Stimulated activated CD4-positive, alpha-beta T cell treated with anti-CD3 and anti-CD28 coated beads, Interleukin-4, amount 100 ng/mL, for 1 hour (primary cell): Measurements from ENCODE around the gene CHST3.

Experiments
- DNase-seq: peaks from one replicate; pipeline ENCODE4 v3.0.0-alpha.2; 2020

CHST3 gene

DNA sequence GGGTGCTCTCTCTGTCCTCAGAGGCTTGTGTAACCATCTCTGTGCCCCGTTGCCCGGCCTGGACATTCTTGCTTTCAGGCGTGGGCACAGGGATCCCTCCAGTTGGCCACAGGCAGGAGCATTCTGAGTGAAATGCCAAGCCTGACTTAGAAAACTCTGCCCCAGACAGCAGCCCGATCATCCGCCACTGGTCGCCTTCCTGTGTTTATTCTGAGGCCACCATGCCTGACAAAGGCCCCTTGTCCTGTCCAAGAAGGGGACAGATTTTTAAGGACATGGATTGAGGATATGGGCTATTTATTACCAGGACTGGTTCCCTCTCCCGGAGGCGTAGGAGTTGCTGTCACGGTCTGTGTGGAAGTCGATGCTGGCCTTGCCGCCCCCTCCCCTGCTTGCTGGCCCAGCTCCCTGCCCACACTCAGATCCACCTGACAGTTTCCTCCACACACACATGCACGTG lies 69.9 kb downstream of the CHST3 start:
- DNase-seq: no peak

DNA sequence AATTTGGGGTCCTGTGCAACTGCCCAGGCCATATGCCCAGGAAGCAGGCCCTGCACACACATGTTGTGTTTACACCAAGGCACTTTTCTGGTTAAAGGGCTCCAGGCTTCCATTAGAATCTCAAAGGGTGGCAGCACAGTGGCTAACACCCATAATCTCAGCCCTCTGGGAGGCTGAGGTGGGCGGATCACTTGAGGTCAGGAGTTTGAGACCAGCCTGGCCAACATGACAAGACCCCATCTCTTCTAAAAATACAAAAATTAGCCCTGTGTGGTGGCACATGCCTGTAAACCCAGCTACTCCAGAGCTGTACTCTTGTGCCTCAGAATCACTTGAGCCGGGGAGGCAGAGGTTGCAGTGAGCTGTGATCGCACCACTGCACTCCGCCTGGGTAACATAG lies 70.6 kb downstream of the CHST3 start:
- no peak for DNase-seq

DNA sequence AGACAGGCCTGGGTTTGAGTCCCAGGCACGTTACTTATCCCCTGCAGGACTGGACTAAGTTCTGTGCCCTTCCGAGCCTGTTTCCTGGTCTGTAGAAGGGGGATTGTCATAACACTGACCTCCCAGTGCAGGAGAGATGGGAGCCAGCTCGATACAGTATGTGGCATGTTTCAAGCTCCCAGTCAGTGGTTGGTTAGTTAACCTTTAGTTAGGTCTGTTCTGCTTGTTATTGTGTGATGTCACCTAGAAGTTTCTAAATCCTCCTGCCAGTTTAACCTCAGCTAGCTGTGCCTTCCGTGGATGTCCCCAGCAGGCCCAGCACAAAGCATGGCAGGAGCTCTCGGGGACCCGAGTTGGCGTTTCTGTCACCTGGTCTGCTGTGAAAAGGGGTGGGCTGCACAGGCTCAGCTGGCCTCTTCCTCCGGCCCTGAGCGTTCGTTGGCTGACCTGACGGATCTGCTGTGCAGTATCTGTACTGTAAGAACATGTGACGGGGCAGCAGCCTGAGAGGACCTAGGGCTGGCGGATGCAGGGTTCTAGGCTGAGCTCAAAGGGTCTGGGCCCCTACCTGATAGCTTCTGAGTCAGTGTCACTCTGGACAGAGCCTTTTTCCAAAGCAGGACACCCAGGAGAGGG lies 71.2 kb downstream of the CHST3 start:
- DNase-seq: no peak

DNA sequence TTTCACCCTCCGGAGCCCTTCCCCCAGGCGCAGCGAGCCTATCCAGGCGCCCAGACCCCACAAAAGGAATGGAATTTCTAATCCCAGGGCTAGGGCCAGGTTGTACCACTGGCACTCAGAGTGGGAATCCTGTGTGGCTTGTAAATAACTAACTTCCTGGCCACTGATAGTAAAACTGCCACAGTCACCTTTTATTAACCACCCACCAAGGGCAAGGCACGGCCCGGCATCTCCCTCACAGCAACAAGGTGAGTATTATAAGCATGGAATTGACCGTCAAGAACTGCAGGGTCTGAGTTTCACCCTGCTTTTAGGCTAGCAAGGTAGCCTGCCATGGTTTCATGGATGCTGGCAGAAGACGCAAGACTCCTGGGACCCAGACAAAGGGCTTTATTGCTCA lies 73.1 kb downstream of the CHST3 start:
- no peak for DNase-seq

DNA sequence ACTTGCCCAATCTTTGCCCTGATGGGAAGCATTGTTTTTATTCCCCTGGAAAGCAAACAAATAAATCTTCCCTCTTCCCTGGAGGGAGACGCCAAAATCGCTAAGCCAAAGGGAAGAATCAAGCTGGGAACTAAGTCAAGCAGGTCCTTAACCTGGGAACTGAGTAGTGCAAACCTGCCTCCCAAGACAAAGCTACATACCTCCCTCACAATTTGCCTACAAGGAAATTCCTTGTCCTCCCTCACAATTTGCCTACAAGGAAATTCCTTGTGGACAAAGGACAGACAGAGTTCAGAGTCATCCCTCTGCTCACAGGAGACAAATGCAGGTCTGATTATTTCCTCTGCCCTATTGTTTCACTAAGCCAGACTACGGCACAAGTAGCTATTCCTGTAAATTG lies 73.6 kb downstream of the CHST3 start:
- no peak for DNase-seq

DNA sequence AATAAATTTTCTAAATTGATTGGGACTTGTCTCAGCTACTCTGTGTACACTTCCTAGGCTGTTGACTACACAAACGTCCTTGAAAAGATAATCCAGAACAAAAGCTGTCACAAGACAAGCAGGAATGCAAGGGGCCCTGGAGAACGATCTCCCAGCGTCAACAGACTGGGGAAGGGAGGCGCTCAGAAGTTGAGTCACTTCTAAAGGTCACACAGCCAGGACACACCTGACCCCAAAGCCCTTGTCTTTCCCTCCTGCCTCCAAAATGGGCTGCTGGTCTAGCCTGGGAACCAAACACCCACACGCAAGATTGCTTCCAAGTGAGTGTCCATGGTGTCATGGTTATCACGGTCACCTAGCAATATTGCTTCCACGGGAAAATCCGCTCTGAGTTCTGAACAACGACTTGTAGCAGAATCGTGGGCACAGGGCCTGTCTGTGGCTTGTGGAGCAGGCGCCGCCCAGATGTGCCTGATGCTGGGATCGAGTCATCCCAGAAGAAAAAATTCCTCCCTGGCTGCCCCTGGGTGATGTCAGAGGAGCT lies 74.3 kb downstream of the CHST3 start:
- DNase-seq: no peak

DNA sequence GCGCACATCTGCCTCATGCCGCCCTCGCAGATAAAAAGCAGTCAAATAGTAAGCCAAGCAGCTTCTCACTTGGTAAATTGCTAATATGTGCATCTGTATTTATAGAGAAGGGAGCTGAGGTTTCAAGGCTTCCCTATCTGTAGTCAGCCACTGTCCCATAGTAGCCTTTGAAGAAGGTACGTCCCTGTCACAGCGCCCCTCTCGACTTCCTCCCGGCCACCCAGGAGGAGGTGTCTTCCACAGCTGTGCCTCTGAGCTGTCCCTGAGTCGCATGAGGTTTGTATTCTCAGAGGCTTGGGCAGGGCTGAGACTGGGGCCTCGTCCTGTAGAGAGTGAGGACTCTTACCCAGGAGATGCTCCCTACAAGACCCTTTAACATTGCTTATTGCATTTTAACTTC lies 75.2 kb downstream of the CHST3 start:
- DNase-seq: no peak

DNA sequence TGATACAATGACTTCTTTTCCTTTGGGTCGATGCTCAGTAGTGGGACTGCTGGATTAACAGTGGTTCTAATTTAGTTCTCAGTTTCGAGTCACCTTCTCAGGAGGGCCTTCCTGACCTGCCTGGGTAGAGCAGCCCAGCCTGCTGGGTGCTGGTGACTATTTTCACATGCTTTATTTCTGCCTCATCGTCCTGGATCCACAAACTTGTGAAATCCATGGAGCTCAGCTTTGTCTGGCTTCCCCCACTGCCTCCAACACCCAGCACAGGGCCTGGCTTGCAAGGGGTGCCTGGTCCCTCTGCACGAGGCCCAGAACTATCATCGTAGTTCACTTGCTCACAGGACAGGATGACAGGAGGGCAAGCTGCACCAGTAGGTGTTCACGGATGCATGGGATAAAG lies 77.3 kb downstream of the CHST3 start:
- no peak for DNase-seq

DNA sequence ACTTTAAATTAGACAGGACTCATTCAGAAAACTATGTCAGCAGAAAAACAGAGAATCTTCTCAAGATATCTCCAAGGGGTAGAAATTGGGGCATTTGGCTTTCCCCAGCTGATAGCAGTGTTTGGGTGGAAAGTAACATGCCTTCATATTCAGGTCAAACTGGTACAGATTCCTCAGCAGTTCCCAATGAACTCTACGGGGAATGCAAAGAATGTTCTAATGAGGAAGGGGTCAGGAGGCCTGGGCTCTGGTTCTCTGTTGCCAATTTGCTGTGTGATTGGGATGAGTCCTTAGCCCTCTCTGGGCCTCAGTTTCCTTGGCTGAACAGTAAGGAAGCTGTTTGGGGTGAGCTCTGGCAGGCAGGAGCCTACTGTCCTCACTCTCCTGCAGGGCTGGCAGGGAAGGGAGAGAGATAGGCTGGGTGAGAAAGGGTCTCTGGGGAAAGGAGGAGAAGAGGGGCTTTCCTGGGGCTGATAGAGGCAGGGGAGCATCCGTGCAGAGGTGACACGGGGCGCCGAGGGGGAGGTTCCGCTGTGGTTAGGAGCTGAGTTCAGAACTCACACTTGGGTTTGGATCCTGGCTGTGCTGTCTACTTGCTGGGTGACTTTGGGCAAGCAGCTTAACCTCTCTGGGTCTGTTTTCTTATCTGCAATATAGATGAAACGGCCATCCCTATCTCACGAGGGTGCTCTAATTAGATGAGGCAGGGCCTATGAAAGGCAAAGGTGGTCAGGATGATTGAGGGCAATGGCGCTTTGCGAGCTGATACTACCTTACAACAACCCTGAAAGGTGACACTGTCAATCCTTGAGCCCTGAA lies 79.0 kb downstream of the CHST3 start:
- DNase-seq: no peak

DNA sequence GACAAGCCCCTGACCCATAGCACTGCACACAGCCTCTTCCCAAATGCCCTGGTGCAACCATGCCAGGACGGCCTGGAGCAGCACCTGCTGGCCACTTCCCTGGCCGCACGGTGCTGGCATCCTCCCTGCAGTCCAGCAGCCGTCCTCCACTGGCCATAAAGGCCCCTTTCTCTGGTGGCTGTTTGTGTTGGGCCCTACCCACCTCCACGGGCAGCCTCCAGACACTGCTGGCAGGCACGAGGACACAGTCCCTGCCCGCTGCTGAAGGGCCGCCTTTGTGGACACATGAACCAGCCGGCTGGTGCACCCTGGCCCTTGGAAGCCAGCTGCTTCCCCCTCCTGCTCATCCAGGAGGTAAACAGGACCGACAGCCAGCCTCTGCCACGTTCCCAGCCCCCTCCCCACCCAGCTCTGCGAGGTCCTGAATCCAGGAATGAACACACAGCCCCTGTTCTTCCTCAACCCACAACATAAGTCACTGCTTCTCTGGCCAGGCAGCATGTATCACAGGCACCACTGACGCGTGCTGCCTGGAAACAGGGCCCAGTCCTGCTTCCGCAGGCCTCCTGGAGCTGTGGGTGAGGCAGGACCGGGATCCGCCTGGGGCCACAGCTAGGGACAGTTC lies 80.3 kb downstream of the CHST3 start:
- DNase-seq: no peak

DNA sequence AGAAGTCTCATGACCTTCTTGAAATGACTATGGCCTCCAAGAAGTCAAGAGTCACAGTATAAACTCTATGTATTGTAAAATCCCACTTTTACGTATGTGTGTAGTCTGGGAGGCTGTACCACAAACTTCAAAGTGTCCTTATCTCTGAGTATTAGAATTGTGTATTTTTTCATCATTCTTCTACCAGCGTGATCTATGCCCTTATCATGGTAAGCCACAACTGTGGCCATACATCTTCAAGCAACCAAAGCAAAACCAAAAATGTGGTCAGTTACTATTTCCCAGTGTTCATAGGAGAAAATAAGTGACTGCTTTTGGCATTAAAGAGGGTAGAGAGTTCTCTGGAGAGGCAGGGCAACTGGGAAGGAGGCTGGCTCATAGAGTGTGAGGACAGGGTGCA lies 81.4 kb downstream of the CHST3 start:
- no peak for DNase-seq

DNA sequence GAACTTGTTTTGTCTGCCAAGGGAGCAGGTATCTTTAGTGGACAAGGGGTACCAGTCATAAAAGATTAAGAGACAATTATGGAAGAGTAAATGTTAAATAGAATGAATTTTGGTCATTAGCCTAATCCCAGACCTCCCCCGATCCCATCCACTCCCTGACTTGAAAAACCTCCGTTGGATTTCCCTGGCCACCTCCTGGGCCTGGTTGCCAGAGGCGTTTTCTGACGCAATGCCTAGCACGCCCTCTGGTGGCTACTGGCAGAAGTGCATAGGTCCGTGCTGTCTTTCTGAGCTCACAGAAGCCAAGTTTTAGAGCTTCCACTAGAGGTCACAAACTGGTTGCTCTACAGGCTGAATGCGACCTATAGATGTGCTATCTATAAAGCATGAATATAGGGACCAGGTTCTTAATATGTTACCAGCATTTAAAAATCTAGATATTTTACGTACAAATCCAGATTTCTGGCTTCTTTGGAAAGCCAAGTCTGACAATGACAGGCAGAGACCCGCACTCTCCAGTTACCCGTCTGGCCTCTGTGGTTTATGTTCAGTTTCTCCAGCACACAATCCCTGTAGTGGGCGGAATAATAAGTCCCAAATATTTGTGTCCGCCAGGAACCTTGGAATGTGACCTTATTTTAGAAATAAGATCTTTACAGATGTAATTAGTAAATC lies 84.4 kb downstream of the CHST3 start:
- DNase-seq: peak; percentile 89

DNA sequence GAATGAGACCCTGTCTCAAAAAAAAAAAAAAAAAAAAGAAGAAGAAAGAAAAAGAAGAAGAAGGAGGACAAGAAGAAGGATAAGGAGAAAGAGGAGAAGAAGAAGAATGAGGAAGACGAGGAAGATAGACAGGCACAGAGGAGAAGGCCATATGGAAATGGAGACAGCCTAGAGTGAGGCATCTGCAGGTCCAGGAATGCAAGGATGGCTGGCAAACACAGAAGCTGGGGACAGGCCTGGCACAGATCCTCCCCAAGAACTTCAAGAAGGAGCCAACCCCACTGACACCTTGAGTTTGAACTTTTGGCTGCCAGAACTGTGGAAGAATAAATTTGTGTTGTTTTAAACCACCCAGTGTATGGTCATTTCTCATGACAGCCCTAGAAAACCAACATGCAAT lies 85.3 kb downstream of the CHST3 start:
- no peak for DNase-seq

DNA sequence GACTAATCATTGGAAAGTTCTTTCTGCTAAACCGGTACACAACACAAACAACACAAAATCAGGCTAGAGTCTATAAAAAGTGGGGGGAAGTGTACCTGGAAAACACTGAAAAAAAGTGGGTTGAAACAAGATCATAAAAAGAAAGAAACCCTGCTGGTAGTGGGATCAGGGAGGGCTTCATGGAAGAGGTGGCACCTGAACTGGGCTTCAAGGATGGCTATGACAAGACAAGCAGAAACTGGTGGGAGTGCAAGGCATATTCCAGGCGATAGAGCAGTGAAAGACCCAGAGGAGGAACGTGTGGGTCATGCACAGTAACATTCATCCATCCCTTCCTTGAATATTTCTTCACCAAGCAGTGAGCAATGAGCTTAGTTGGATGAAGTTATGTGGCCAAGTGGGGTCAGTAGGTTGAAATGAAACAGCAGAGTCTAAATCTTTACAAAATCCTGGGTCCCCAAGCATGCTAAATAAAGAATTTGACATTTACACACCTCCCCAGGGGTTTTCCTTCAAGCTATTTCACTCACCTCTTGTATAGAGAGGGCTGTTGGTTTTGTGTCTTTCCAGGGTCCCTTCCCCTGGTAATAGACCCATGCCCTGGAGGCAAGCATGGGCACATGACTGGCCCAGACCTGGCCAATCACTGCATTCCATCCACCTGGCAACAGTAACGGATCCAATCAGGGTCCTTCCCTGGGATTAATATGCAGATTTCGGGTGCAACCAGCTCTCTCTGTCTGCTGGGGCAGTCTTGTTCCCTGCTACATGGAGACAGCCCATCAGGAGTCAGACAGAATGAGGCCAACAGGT lies 86.0 kb downstream of the CHST3 start:
- no peak for DNase-seq

DNA sequence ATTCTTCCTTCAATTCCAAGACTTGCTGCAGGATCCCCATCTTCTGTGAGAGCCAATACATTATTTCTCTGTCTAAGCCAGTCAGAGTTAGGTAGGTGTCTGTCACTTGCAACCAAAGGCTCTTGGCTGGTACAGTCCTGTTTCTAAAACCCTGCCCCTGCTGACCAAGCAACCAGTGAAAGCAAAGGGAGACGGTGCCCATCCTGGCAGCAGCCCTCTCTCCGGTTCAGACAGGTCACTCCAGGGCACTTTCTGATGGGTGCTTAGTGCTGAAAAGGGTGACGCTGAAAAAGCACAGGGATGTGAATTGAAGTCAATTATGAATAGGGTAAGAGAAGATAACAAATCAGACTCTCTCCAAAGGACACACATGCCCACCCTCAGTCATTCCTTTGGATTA lies 86.7 kb downstream of the CHST3 start:
- DNase-seq: no peak

DNA sequence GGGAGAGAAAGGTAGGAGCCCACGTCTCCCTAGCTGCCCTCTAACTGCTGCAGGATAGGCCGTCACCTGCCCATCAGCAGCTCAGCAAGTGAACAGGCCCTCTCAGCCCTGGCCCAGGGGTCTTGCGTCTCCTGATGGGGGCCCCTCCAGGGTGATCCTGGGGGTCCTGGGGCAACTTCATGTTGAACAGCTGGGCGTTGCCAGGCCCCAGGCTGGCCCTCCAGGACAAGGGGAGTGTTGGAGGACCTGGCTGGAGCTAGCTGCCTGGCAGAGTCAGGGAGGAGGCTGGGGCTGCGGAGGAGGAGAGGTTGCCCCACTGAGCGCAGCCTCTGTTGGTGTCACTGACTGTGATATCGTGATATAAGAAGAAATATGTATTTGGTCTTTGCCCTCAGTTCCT lies 89.5 kb downstream of the CHST3 start:
- DNase-seq: no peak

DNA sequence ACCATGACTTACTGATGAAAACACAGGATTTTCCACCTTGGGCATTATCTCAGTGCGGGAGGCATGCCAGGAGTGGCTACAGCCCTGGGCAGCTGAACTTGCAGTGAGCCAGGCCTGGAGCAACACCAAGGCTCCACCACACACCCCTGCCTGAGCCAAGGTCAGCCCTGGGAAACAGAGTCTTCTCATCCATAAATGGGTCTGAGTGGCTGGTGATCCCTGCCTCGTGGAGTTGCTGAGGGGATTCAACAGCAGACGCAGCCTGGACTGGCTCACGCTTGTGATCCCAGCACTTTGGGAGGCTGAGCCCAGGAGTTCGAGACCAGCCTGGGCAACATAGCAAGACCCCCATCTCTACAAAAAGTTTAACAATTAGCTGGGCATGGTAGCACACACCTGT lies 91.9 kb downstream of the CHST3 start:
- DNase-seq: no peak

DNA sequence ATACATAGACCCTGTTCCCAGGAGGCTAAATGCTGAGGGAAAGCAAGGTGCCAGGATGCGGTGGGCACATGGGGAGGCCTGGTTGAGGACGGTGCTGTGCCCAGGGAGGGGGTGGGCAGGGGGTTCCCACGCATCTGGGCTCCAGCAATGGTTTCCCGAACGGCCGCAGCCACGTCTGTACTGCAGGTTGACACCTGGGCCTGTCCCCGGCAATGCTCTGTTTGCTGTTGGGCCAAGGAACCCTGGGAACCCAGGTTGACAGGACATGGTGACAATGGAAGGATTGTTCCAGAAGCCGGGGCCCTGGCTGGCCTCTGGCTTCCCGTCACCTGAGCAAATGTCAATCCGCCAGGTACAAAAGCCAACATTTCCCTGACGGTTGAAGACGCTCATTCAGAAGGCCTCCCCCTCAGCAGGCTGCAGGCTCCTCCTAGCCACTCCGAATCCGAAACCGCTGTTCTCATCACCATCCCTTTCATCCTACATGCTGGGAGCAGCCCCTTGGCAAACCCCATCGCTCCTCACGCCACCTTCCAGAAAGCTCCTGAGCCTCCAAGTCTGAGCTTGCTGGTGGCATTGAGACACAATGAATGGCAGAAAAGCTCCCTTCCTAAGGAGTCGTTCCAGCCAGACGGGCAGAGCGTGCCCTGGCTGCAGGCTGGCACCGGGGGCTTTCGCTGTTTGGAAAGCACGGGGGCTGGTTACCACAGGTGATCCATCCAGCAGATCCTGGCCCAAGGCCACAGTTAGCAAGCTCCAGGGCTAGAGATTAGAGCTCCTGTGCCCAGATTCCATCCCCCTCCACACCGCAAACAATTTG lies 92.9 kb downstream of the CHST3 start:
- no peak for DNase-seq

DNA sequence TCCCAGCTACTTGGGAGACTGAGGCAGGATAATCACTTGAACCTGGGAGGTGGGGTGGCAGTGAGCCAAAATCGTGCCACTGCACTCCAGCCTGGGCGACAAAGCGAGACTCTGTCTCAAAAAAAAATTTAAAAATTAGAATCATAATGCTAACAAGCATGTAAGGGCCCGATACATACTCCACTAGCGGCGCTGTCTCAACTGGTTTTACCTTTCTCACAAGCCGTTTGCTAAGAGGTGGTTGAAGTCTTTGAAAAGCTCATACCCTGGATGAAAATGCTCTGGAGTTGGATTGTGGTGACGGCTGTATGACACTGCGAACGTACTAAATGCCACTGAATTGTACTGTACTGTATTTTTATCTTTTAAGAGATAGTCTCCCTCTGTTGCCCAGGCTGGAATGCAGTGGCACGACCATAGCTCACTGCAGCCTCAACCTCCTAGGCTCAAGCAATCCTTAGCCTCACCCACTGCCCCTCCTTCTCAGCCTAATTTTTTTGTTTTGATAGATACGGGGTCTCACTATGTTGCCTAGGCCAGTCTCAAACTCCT lies 94.2 kb downstream of the CHST3 start:
- no peak for DNase-seq

DNA sequence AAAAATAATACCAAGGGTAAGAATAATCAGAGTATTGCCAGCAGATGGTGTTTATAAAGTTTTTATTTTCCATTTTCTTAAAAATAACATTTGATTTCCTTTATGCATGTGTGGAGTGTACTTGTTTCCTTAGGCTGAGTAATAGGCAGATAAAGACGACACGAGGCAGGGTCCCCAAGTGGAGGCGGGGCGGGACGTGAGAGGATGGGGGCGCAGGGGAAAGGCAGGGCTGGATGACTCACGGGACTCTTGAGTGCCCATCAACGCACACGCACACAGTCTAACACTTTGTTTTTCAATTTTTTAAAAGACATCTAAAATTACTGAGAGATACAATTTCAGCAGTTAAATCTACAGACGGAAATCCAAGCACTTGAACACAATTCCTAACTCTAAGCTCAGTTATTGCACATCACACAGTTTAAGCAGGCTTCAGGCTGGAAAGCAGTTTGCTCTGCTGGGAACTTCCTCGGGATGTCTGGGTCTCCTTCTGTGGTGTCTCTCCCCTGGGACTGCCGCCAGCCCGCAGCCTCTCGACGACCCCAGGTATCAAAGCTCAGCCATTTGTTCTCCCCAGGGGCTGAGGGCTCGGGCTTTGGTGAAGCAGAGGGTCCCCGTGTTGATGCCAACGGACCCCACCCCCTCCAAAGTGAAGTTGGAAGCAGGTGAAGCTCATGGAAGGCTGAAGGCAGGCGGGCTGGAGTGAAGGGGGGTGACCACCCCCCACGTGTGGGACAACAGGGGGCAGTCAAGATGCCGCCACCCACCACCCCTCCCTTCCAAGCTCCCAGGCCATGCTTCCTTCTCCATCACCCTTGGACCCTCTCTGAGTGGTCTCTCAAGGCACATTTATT lies 95.0 kb downstream of the CHST3 start:
- peak; percentile 46 for DNase-seq
